UCSD-AML1 (cell line): Measurements from ENCODE around the gene DARS1.

Experiments used
- DNase-seq: peaks from one replicate; lab custom pipeline; 2025; ENCODE audit not compliant: unreplicated experiment; lab: John Stamatoyannopoulos, UW

DARS1 gene

DNA sequence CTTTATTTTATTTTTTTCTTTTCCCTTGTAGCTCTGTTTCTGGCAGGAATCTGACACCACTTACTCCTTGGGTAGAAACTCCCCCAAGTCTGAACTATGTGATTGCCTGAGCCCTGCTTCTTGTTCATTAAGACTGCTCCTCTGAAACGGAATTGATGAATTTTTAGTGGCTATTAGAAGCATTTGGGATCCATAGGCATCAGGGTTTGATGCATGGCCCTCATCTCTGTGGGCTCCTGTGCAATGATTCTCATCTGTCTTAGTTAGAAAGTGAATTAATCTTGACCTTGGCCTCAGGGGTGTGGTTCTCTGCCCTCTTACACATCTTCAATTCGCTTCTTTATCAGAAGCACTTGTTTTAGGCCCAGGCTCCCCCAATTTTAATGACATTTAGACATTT, 31.0 kb upstream of the DARS1 start:
- DNase-seq = no peak

GRCh38 chr2:136015699-136016098, 30.3 kb upstream of the DARS1 start:
- DNase-seq = no peak

DNA sequence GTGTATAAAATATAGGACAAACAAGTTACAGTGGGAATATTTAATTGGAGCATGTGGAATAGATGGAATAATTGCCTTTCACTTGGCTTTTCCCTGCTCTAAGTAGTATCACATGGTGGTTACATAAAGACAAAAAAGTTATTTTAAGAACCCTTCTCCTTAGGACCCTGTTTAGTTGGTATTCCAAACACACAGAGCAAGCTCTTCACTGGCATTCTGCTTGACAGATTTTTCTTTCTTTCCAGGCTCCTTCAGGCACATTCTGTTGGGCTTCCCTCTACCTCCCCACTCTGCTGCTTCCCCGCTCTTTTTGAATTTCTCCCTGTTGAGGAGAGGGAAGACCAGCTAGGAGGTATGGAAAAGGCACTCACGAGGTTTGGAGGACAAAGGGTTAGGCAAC, 29.0 kb upstream of the DARS1 start:
- no peak for DNase-seq

DNA sequence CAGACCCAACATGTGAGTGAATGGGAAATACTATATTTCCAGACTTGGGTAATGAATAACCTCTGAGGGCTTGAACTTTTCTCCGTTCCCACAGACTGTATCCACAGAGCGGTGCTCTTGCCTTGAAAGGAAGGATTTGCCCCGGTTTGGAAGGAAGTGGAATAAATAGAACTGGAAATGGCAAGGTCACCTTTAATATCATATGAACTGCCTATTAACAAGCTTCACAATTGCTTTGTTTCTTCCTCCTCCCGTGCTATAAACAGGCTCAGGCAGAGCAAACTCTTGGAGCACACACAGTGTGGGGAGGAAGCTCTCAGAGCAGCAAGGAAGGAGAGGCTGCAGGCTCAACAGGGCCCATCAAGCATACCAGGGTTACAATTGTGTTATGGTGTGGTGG, 28.5 kb upstream of the DARS1 start:
- no peak for DNase-seq

DNA sequence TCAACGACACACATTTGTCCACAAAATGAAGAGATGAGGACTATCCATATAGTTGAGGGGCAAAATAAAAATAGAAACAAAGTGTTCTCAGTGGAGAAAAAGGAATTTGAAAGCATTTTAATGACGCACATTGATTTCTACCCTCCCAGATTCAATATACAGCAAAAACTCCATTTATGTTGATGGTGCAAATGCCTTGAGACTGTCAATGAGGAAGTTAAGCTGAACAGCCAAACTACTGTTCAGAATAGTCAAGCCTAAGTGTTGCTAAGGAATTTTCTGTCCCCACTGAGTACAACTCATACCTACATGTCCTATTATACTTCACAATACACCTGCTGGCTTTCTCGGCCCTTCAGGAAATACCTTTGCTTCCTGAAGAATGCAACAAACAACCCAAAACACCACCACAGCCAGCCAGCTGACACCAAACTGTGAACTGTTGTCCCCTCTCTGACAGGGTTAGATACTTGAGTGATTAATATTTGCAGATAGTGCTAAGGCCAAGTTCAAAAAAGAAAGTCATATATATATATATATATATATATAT, 27.8 kb upstream of the DARS1 start:
- no peak for DNase-seq

- no peak for DNase-seq
Measured at GRCh38 chr2:136012315-136012714, 26.9 kb upstream of the DARS1 start.

DNA sequence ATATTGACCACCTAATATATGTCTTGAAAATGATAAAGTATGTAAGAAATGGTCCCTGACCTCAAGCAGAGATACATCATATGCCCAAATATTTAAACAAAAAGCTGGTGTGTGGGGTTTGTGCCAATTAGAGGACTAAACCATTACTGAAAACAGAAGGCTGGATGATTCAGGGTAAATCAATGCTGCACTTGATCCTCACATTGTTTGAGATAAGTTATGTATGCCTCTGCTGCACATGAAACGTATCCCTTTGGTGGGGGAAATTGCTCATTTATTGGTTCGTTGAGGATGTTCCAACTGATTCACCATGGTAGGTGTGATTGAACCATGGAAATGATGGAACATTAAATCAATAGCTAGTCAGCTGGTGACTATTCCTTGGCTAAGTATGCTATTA, 24.7 kb upstream of the DARS1 start:
- DNase-seq = no peak

DNA sequence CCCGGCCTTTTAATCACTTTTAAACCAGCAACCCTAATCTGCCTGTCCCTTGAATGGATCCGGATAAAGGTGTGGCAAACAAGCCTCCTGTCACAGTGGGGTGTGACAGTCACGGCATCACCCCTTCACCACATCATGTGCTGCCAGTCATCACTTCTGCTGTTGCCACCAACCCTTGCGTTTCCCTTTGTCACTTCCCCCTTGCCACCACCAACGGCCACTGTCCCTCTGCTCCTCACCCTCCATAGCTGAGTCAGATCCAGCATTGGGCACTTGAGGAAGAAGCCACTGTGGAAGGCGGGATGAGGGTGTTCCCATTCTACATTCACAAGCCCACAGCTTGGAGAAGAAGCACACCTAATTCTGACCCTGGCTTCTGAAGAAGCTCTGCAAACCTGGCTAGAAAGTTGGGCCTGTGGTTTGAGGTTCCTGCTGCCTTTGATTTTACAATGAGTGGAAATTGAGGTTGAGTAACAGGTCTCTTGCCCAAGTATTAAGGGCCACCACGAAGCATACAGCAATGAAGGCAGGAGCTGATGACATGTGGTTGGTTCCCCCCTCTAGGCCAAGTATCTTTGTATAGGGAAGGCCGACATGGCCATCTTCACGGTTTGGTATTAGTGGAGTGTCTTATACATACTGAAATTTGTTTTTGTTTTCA, 22.9 kb upstream of the DARS1 start:
- DNase-seq = peak; percentile 73

- no peak for DNase-seq
Measured at GRCh38 chr2:136006658-136007057, 21.2 kb upstream of the DARS1 start.

DNA sequence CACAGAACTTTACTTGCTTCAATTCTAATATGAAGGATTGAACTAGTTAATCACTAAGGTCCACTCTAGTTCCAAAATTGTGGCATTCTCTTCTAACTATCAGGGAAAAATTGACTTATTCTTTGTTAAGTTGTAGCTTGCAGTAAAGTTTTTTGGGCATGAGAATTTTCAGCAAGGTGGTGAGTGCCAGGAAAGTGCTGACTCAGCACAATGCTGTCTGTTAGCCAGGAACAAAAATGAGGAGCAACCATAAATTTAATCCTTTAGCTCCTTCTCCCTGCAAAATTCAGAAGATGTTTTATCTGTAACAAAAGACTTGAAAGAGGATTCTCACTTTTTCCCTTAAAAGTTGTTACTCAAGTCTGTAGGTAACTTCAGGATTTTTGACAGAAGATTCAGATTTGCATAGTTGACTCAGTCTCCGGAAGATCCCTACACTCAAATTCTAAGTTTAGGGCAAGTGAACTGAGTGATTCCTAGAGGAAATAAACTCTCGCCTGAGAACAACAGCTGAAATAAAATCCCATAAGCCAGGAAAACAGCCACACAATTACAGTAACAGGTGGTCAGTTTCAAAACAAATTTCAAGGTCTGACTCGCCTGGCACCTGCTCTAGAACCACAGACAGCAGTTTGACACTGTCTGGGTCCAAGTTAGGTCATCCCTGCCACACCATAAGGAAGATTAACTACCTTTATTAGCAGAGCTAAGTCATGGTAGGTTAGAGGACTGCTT, 20.2 kb upstream of the DARS1 start:
- no peak for DNase-seq

DNA sequence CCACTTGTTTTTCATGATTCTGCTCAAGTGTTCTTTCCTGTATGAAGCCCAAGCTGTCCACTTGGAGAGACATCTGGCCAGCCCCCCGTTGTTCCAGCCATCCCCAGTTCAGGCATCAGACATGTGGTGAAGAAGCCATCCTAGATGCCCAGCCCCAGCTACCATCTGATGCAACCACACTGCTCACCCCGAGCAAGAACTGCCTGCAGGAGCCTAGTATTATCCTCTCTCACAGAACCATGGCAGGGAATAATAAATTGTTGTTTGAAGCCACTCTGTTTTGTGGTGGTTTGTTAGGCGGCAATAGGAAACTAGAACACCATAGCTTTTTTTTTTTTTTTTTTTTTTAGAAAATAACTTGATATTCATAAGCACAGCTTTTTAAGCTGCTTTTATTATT, 19.5 kb upstream of the DARS1 start:
- DNase-seq = no peak

DNA sequence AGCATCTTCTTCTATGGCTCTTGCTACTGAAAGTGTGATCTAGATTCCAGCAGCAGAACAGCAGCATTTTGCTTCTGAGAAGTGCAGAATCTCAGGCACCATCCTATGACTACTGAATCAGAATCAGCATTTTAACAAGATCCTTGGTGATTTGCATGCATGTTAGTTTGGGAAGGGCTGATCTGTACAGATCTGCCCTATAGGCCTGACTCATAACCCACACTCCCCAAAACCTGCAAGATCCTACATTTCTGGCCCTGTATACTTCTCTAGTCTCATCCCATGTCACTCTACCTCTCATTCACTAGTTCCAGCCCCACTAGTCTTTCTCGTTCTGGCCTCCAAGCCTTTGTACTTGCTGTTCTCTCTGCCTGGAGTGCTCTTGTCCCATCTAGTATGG, 15.7 kb upstream of the DARS1 start:
- no peak for DNase-seq

DNA sequence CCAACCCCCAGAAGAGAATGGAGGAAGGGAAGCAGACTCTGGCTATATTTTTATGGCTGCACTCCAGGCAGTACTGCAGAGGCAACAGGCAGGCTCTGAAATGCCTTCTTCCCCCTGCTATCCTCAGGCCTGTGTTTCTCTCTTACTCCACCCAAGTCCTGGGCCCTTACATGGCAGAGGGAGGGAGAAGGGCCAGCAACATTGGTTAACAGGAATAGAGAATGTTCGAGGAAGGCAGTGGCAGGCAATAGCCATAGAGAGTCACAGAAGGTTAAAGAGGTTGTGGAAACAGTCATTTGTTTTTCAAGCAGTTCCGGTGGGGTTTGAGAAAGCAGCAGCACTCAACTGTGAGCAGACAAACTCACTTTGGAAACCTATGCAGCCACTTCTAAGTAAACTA, 15.1 kb upstream of the DARS1 start:
- no peak for DNase-seq

GRCh38 chr2:135999899-136000298, 14.5 kb upstream of the DARS1 start:
- DNase-seq = no peak

GRCh38 chr2:135998879-135999278, 13.5 kb upstream of the DARS1 start:
- no peak for DNase-seq

- peak; percentile 40 for DNase-seq
Measured at GRCh38 chr2:135997380-135997779, 12.0 kb upstream of the DARS1 start.

DNA sequence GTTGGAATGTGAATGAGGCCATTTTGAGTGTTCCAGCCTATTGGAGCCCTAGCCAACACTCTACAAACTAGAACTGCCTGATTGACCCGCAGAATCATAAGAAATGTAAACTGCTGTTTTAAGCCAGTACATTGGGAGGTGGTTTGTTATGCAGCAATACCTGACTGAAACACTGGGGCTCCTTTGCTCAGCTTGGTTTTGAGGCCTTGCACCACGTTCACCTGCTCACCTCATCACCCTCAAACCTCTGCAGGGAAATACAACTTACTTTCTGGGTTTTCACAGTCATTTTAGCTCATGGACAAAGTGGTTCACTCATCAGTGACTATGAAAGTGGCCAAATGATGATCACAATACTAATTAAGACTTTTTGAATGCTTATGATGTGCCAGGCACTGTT, 10.9 kb upstream of the DARS1 start:
- no peak for DNase-seq

GRCh38 chr2:135994281-135994680, 8.9 kb upstream of the DARS1 start:
- no peak for DNase-seq

DNA sequence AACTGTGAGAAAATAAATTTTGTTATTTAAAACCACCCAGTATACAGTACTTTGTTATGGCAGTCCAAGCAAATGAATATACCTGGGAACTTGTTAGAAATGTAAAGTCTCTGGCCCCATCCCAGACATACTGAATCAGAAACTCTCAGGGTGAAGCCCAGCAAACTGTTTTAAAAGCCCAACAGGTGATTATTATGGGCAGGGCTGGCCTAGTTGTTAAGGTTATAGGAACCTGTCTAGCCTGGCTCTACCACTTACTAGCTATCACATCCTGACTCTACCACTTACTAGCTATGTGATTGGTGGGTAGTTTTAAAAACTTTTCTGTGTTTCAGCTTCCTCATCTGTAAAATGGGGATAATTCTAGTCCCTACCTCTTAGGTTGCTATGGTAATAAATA, 8.0 kb upstream of the DARS1 start:
- DNase-seq = no peak

GRCh38 chr2:135991861-135992260, 6.4 kb upstream of the DARS1 start:
- no peak for DNase-seq

- DNase-seq = no peak
Measured at GRCh38 chr2:135987441-135987840, 2.0 kb upstream of the DARS1 start.

GRCh38 chr2:135986507-135986906, 1.1 kb upstream of the DARS1 start:
- no peak for DNase-seq
